ENCODE results near the gene HMOX1.
A peak's percentile ranks its signal among the peaks of the same experiment; 100 is the strongest.

Gene HMOX1

GRCh38 chr22:35380537-35381423, at the start of gene HMOX1:
TSS of gene HMOX1 (plus strand) at chr22:35381096. CDS start at chr22:35381174, 78 bp downstream.
- peak; percentile 22 for DNase-seq

DNA sequence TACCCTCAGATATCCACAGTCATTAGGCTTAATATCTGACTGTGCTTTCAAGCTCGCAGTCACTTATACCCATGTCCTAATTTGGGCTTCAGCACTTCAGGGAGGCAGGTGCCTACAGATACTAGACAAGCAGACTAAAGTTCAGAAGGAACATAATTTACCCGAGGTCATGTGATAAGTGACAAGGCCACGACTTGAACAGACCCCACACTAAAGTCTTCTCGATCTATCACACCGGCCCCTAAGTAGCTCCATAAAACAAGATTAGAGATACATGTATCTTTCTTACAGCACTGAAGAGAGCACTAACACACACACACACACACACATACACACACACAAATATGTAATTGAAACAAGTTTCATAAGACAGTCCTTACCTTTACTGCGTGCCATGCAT, 48.6 kb upstream of the HMOX1 start:
- DNase-seq: no peak

- DNase-seq: no peak
Observed at GRCh38 chr22:35333220-35333619, 47.7 kb upstream of the HMOX1 start.

GRCh38 chr22:35334004-35334403, 46.9 kb upstream of the HMOX1 start:
- no peak for DNase-seq

GRCh38 chr22:35335468-35335867, 45.4 kb upstream of the HMOX1 start:
- DNase-seq: no peak

- no peak for DNase-seq
Observed at GRCh38 chr22:35335936-35336781, 44.7 kb upstream of the HMOX1 start.

DNA sequence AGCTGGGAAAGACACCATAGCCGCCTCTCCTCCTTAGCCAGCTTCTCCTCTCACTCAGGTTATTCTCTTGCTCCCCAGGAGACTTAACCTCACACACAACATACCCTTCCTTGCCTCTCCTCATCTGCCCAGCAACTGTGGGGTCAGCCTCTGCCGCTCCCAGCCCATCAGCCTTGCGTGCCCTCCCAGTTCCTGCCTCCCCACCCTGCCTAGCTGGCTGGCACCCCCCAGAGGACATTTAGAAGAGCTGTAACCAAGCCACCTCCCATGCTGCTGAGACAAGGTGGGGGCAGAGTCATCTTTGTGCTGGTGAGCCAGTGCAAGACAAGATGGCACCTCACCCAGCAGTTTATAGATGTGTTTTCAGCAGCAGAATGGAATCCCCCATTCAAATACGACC, 43.0 kb upstream of the HMOX1 start:
- DNase-seq: no peak

DNA sequence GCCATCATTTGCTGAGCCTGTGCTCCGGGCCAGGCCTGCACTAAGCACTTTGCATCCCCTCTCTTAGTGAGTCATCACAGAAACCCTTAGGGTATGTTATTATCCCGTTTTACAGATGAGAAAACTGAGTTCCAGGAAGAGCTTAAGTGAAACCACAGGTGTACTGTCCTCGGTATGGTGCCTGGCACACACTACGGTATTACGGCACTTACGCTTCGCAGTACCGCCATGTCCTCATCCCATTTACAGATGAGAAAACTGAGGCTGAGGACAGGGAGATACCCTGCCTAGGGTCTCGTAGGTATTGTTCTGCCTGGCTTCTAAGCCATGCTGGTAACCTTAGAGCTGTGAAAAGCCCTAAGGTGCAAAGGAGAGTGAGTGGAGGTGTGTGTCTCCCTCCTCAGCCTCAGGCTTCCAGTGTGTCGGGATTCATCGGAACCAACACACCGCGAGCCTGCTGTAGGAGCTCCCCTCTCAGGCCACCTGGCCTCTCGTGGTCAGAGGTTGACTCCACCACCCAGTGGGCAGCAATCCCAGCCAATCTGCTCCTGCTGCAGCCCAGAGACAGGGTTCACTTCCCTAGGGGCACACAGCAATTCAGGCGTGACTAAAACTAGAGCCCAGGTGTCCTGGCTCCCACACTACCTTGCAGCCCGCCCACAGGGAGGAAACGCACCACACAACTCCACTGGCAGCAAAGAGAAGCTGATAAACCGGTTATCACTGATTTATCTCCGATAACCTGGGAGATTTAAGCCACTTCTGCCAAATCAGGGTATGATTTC, 39.6 kb upstream of the HMOX1 start:
- DNase-seq: no peak

DNA sequence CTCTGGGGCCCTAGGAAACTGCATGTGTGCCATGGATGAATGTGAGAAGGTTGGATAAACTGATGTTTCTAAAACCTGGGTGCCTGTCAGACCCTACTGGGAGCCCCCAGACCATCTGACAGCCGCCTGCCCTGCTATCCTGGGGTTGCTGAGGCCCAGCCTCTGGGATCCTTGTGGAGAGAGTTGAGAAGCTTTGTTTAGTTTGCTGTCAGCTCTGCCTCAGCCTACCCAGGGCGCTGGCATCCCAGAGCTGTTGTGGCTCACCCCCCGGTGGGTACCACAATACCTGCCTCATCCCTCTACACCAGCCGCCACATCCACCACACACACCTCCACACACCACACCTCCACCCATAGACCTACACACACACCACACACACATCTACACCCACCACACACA, 38.5 kb upstream of the HMOX1 start:
- DNase-seq: no peak

DNA sequence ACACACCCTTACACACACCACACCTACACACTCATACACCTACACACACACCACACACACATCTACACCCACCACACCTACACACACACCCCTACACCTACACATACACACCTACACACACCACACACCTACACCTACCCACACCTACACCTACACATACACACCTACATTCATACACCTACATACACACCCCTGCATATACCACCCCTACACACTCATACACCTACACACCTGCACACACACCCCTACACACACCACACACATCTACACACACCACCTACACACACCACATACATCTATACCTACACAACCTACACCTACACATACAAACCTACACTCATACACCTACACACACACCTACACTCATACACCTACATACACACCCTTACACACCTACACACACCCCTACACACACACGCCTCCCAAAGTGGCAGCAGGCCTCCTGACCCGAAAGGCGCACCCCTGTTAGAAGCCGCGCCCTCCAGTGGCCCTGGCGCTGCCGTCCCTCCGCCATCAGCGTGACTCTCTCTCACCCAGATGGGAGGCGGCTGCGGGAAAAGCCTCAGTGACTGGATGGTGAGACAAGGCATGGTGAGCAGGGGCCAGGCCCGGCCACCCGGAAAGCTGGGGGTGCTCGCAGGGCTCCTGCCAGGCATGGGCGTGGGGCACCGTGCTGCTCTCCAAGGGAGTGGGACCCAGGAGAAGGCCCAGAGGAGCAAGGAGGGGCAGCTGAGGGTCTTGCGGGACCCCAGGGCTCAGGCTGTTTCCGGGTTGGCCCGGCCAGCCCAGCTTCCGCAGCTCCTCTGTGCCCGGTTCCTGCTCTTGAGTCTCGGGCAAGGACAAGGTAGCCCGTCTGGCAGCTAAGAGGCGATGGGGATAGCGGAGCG, 37.0 kb upstream of the HMOX1 start:
- DNase-seq: no peak

GRCh38 chr22:35344956-35345690, 35.8 kb upstream of the HMOX1 start:
- DNase-seq: no peak

- DNase-seq: no peak
Observed at GRCh38 chr22:35345808-35346505, 34.9 kb upstream of the HMOX1 start.

- no peak for DNase-seq
Observed at GRCh38 chr22:35346596-35347220, 34.2 kb upstream of the HMOX1 start.

DNA sequence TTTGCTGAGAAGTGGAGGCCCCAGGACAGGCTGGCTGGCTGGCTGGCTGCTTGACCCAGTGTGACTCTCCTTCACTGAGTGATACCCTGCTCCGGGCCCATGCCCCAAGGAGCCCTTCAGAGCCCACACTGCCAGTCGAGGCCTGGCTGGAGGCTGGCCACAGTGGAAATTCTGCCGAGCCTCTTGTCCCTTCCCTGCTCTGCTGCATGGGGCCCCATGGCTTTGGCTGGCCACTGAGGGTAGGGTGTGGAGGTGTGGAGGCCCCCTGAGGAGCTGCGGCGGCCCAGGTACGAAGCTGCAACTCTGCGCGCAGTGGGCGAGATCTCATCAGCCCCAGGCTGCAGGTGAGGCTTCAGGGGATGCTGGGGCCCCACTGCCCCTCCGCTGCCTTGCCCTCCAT, 33.4 kb upstream of the HMOX1 start:
- DNase-seq: no peak

GRCh38 chr22:35348026-35348590, 32.8 kb upstream of the HMOX1 start:
- no peak for DNase-seq

- DNase-seq: no peak
Observed at GRCh38 chr22:35348703-35349102, 32.2 kb upstream of the HMOX1 start.

- DNase-seq: no peak
Observed at GRCh38 chr22:35349368-35349703, 31.6 kb upstream of the HMOX1 start.

DNA sequence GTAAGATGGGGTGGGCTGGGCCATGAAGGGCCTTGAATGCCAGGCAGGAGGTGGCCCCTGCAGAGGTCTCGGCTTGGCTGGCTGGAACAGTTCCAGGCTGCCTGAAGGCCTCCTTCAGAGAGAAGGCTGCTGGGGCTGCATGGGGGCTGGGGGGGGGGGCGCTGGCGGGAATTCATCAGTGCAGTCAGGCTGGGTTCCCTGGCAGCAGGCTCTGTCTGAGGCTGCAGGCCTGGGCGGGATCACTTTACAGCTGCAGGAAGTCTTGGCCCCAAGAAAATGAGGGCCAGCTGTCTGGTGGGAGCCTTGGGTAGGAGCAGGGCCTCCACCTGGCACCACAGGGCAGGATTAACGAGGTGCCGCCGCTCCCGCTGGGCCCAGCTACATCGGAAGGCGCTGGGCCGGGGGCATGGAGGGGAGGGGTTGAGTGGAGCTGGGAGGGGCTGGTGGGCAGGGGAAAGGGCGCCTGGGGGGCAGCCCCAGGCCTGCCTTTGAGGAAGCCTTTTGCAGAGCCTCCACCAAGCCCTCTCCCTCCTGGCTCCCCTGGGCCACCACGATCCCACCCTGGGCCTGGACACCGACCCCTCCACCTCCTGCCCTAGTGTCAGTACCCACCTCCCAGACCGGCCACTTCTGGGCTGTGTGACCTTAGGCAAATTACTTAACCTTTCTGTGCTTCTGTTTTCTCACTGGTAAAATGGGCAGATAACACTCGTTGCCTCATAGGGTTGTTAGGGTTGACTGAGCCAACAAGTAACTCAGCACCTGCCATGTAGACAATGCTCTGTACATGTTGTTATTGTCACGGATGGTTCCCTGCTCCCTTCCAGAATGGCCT, 31.0 kb upstream of the HMOX1 start:
- no peak for DNase-seq

Data from KG1 (cell line).